SK-N-SH treated with all-trans-retinoic acid at 6 μM for 48 hours (cell line): ENCODE results near the gene PCDH9.
A peak's percentile ranks its signal among the peaks of the same experiment; 100 is the strongest.

Source experiments
- ATAC-seq: fragments of 200-7000 bp; cut with Tn5 transposase; 3 replicates; pipeline ENCODE4 v1.9.1; 2020; ENCODE audit warnings: mild to moderate bottlenecking, moderate library complexity
- ARNTL ChIP-seq: fragments of 450-650 bp; formaldehyde crosslinking; IDR thresholded peaks from 2 replicates; pipeline ENCODE4 v1.5.0; 2020; ENCODE audit warnings: low read depth, mild to moderate bottlenecking, moderate library complexity, borderline replicate concordance
- BACH2 ChIP-seq: fragments of 250-450 bp; sonication (Bioruptor Pico); IDR thresholded peaks from 2 replicates; pipeline ENCODE4 v1.9.0; 2021; ENCODE audit warnings: mild to moderate bottlenecking, borderline replicate concordance
- CREB5 ChIP-seq: fragments of 250-450 bp; sonication (Bioruptor Pico); IDR thresholded peaks from 2 replicates; pipeline ENCODE4 v1.5.1; 2020; ENCODE audit warnings: low read depth, mild to moderate bottlenecking, moderate library complexity
- CSDC2 ChIP-seq: fragments of 250-450 bp; sonication (Bioruptor Pico); IDR thresholded peaks from 2 replicates; pipeline ENCODE4 v1.5.0; 2020; ENCODE audit warnings: mild to moderate bottlenecking, moderate library complexity
- CSRNP3 ChIP-seq: fragments of 250-450 bp; sonication (Bioruptor Pico); IDR thresholded peaks from 2 replicates; pipeline ENCODE4 v1.5.1; 2021; ENCODE audit warnings: mild to moderate bottlenecking, moderate library complexity
- ESRRG ChIP-seq: fragments of 250-450 bp; sonication (Bioruptor Pico); IDR thresholded peaks from 2 replicates; pipeline ENCODE4 v1.6.1; 2021; ENCODE audit warnings: mild to moderate bottlenecking
- GLIS3 ChIP-seq: fragments of 250-450 bp; sonication (Bioruptor Pico); IDR thresholded peaks from 2 replicates; pipeline ENCODE4 v1.5.0; 2020; ENCODE audit warnings: mild to moderate bottlenecking, moderate library complexity
- ISL1 ChIP-seq: fragments of 250-450 bp; sonication (Bioruptor Pico); IDR thresholded peaks from 2 replicates; pipeline ENCODE4 v2.1.2; 2022; ENCODE audit warnings: mild to moderate bottlenecking, moderate library complexity
- OSR1 ChIP-seq: fragments of 250-450 bp; sonication (Bioruptor Pico); IDR thresholded peaks from 2 replicates; pipeline ENCODE4 v1.8.0; 2022; ENCODE audit warnings: moderate library complexity, mild to moderate bottlenecking, inconsistent platforms
- PATZ1 ChIP-seq: fragments of 250-450 bp; sonication (Bioruptor Pico); IDR thresholded peaks from 2 replicates; pipeline ENCODE4 v1.8.0; 2020; ENCODE audit warnings: mild to moderate bottlenecking, moderate library complexity, borderline replicate concordance
- POU6F1 ChIP-seq: fragments of 250-450 bp; sonication (Bioruptor Pico); IDR thresholded peaks from 2 replicates; pipeline ENCODE4 v1.8.0; 2021; ENCODE audit warnings: low read depth, mild to moderate bottlenecking, moderate library complexity, borderline replicate concordance
- PPARA ChIP-seq: fragments of 250-450 bp; sonication (Bioruptor Pico); IDR thresholded peaks from 2 replicates; pipeline ENCODE4 v1.5.0; 2020; ENCODE audit warnings: mild to moderate bottlenecking, borderline replicate concordance
- RARB ChIP-seq: fragments of 250-450 bp; sonication (Bioruptor Pico); IDR thresholded peaks from 2 replicates; pipeline ENCODE4 v1.8.0; 2021; ENCODE audit warnings: mild to moderate bottlenecking, moderate library complexity
- SNAI2 ChIP-seq: fragments of 250-450 bp; sonication (Bioruptor Pico); IDR thresholded peaks from 2 replicates; pipeline ENCODE4 v1.5.0; 2020; ENCODE audit warnings: mild to moderate bottlenecking, moderate library complexity
- TCF4 ChIP-seq: fragments of 250-450 bp; sonication (Bioruptor Pico); IDR thresholded peaks from 2 replicates; pipeline ENCODE4 v1.8.0; 2021; ENCODE audit warnings: mild to moderate bottlenecking, moderate library complexity, borderline replicate concordance
- TOX ChIP-seq: fragments of 250-450 bp; sonication (Bioruptor Pico); IDR thresholded peaks from 2 replicates; pipeline ENCODE4 v1.8.0; 2021; ENCODE audit warnings: mild to moderate bottlenecking, moderate library complexity, borderline replicate concordance
- TSHZ2 ChIP-seq: fragments of 250-450 bp; sonication (Bioruptor Pico); IDR thresholded peaks from 2 replicates; pipeline ENCODE4 v1.5.0; 2020; ENCODE audit warnings: mild to moderate bottlenecking, moderate library complexity
- ZC3H10 ChIP-seq: fragments of 250-450 bp; sonication (Bioruptor Pico); IDR thresholded peaks from 2 replicates; pipeline ENCODE4 v1.5.1; 2021; ENCODE audit warnings: mild to moderate bottlenecking, moderate library complexity
- ZFP3 ChIP-seq: fragments of 250-450 bp; sonication (Bioruptor Pico); IDR thresholded peaks from 2 replicates; pipeline ENCODE4 v1.5.0; 2020; ENCODE audit warnings: mild to moderate bottlenecking, moderate library complexity
- ZFP30 ChIP-seq: fragments of 450-650 bp; formaldehyde crosslinking; IDR thresholded peaks from 2 replicates; pipeline ENCODE4 v1.5.0; 2022; ENCODE audit warnings: mild to moderate bottlenecking, moderate library complexity
- ZNF565 ChIP-seq: fragments of 450-650 bp; formaldehyde crosslinking; conservative IDR thresholded peaks from 2 replicates; pipeline ENCODE4 v1.5.0; 2020; ENCODE audit warnings: low read depth, mild to moderate bottlenecking, moderate library complexity
- ZNF70 ChIP-seq: fragments of 450-650 bp; formaldehyde crosslinking; IDR thresholded peaks from 2 replicates; pipeline ENCODE4 v1.5.0; 2020; ENCODE audit warnings: mild to moderate bottlenecking, moderate library complexity
- ZNF8 ChIP-seq: fragments of 450-650 bp; formaldehyde crosslinking; IDR thresholded peaks from 2 replicates; pipeline ENCODE4 v1.5.0; 2020; ENCODE audit warnings: mild to moderate bottlenecking, moderate library complexity

Gene PCDH9

GRCh38 chr13:66974889-66975288 lies 255.2 kb downstream of the PCDH9 start:
- TF ChIP-seq CSRNP3 (CRISPR knock-in tag) = peak; percentile 97
- TF ChIP-seq POU6F1 (CRISPR knock-in tag) = peak; percentile 77; the same call in 1 of the 2 replicates
- TF ChIP-seq BACH2 (CRISPR knock-in tag) = no peak
- no peak for TF ChIP-seq ZFP3 (CRISPR knock-in tag)
- peak; percentile 100 for TF ChIP-seq ISL1 (CRISPR knock-in tag)
- no peak for TF ChIP-seq CSDC2
- TF ChIP-seq ZFP30 (CRISPR knock-in tag) = no peak
- no peak for TF ChIP-seq PPARA (CRISPR knock-in tag)
- no peak for TF ChIP-seq ARNTL (CRISPR knock-in tag)
- peak; percentile 92 for TF ChIP-seq GLIS3 (CRISPR knock-in tag)
- peak; percentile 96 for TF ChIP-seq CREB5 (CRISPR knock-in tag)
- peak; percentile 99 for TF ChIP-seq PATZ1 (CRISPR knock-in tag)
- peak; percentile 94 for TF ChIP-seq ESRRG (CRISPR knock-in tag)
- TF ChIP-seq TSHZ2 (CRISPR knock-in tag) = peak; percentile 90
- no peak for TF ChIP-seq ZNF8 (CRISPR knock-in tag)
- TF ChIP-seq TOX (CRISPR knock-in tag) = peak; percentile 36; the same call in 1 of the 2 replicates
- TF ChIP-seq ZC3H10 (CRISPR knock-in tag) = peak; percentile 95
- no peak for TF ChIP-seq ZNF565
- peak; percentile 86 for TF ChIP-seq TCF4 (CRISPR knock-in tag)
- no peak; the same call in 1 of the 2 replicates for TF ChIP-seq RARB
- TF ChIP-seq ZNF70 (CRISPR knock-in tag) = peak; percentile 51; the same call in 1 of the 2 replicates
- TF ChIP-seq OSR1 (CRISPR knock-in tag) = no peak
- 0 out of 2 replicates have a peak, but pooled peaks have one; percentile 58 for TF ChIP-seq SNAI2 (CRISPR knock-in tag)

GRCh38 chr13:66974174-66974573 lies 256.0 kb downstream of the PCDH9 start:
- ATAC-seq = 0 out of 3 replicates have a peak, but pooled peaks have one; percentile 28
- TF ChIP-seq TCF4 (CRISPR knock-in tag) (no peak), CSDC2 (no peak), BACH2 (CRISPR knock-in tag) (no peak), ZC3H10 (CRISPR knock-in tag) (no peak), TSHZ2 (CRISPR knock-in tag) (no peak), CREB5 (CRISPR knock-in tag) (no peak), ZFP30 (CRISPR knock-in tag) (no peak), ESRRG (CRISPR knock-in tag) (no peak), ZNF70 (CRISPR knock-in tag) (no peak), SNAI2 (CRISPR knock-in tag) (no peak), OSR1 (CRISPR knock-in tag) (no peak), TOX (CRISPR knock-in tag) (no peak), GLIS3 (CRISPR knock-in tag) (no peak), POU6F1 (CRISPR knock-in tag) (no peak), RARB (no peak)

More at GRCh38 chr13:66974889-66975288, 255.2 kb downstream of the PCDH9 start:
- ATAC-seq = no peak; the same call in 2 of the 3 replicates
